ENCODE measurements around the gene GTF2F1.
"Not testable (repeated sequence)": the region's sequence is repeated elsewhere in the genome, so short reads cannot be mapped to it uniquely, and the experiment has no call there.

Gene GTF2F1

DNA sequence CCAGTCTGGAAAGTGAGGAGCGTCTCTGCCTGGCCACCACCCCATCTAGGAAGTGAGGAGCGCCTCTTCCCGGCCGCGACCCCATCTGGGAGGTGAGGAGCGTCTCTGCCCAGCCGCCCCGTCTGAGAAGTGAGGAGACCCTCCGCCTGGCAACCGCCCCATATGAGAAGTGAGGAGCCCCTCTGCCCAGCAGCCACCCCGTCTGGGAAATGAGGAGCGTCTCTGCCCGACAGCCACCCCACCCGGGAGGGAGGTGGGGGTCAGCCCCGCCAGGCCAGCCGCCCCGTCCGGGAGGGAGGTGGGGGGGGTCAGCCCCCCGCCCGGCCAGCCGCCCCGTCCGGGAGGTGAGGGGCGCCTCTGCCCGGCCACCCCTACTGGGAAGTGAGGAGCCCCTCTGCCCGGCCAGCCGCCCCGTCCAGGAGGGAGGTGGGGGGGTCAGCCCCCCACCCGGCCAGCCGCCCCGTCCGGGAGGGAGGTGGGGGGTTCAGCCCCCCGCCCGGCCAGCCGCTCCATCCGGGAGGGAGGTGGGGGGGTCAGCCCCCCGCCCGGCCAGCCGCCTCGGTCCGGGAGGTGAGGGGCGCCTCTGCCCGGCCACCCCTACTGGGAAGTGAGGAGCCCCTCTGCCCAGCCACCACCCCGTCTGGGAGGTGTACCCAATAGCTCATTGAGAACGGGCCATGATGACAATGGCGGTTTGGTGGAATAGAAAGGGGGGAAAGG is 37.5 kb downstream of the GTF2F1 start:
- DNase-seq (ENCODE audit: low read depth): not testable (repeated sequence)

DNA sequence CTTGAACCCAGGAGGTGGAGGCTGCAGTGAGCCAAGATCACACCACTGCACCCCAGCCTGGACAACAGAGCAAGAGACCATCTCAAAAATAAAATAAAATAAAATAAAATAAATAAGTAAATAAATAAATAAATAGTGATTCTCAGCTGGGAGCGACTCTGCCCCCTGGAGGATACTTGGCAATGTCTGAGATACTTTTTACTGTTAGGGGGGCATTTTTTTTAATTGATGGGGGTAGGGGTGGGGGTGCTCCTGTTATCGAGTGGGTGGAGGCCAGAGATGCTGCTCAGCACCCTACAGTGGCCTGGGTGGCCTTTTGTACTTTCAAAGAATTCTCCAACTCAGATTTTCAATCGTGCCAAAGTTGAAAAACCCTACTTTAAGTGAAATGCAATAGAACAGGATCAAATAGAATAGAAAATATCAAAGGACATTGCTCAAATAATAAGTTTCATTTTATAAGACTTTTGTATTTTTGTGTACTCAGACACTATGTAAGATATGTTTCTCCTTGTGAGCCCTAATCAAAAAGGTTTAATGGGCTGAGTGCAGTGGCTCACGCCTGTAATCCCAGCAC is 38.8 kb downstream of the GTF2F1 start:
- DNase-seq (ENCODE audit: low read depth): no peak

DNA sequence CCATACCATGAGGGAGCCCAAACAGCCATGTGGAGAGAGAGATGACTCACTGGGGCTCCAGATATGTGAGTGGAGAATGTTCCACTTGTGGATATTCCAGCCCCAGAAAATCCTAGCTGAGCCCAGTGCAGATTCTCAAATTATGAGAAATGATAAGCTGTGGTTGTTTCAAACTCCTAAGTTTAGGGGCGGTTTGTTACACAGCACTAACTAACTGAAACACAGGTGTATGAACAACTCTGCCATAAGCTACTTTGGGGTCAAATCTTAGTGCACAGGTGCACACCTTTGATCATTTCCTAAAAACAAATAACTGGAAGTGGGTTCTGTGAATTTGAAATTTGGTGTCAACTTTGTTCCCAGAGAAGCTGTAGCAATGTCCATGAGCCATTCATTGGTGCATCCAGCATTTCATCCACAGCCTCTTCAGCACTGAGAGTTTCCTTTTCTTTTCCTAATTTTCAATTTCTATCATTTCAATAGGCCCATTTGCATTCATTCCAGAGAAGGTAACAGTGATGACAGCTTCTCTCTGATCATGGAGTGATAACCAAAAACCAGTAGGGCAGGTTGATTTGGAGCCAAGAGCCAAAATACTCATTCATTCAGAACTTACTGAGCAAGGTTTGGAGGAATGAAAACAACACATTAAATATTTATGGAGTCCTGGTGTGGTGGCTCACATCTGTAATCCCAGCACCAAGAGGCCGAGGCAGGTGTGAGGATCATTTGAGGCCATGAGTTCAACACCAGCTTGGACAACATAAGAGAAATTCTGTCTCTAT is 40.4 kb downstream of the GTF2F1 start:
- no peak for DNase-seq (ENCODE audit: low read depth)

DNA sequence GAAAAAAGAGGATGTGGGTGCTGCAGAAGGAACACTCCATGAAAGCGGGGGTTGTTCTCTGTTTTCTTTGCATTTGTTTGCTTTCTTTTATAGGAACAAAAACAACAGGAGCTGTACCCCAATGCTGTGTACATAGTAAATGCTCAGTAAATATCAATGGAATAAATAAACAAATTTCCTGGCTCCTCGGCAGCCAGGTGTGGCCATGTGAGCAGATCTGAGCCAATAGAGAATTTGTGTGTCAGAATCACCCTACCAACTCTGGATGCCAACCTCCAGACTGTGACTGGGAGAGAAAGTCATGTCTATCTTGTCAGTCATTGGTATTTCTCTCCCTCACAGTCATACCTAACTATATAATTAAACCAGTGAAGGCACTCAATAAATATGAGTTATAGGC is 42.3 kb downstream of the GTF2F1 start:
- DNase-seq (ENCODE audit: low read depth): no peak

DNA sequence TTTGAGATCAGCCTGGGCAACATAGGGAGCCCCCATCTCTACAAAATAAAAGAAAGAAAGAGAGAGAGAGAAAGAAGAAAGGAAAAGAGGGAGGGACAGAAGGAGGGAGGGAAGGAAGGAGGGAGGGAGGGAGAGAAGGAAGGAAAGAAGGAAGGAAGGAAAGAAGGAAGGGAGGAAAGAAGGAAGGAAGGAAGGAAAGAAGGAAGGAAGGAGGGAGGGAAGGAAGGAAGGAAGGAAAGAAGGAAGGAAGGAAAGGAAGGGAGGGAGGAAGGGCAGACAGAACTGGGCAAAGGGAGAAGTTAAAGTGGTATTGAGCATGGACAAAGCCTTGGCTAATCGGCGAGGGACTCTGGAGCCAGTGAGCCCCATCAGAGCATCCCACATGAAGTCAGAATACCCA is 43.7 kb downstream of the GTF2F1 start:
- not testable (repeated sequence) for DNase-seq (ENCODE audit: low read depth)

DNA sequence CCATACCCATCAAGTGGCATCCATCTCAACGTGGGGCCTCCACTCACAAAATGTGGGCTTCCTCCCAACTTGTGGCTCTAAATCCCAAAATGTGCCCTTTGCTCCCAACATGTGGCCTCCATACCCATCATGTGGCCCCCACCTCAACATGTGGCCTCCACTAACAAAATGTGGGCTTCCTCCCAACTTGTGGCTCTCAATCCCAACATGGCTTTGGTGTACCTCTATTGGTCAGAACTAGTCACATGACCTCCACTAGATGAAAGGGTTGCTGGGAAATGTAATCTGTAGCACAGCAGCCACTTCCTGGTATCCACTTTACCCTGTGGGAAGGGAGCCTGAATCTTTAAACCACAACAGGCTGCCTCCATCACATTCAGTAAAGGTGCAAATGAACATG is 49.5 kb downstream of the GTF2F1 start:
- no peak for DNase-seq (ENCODE audit: low read depth)

DNA sequence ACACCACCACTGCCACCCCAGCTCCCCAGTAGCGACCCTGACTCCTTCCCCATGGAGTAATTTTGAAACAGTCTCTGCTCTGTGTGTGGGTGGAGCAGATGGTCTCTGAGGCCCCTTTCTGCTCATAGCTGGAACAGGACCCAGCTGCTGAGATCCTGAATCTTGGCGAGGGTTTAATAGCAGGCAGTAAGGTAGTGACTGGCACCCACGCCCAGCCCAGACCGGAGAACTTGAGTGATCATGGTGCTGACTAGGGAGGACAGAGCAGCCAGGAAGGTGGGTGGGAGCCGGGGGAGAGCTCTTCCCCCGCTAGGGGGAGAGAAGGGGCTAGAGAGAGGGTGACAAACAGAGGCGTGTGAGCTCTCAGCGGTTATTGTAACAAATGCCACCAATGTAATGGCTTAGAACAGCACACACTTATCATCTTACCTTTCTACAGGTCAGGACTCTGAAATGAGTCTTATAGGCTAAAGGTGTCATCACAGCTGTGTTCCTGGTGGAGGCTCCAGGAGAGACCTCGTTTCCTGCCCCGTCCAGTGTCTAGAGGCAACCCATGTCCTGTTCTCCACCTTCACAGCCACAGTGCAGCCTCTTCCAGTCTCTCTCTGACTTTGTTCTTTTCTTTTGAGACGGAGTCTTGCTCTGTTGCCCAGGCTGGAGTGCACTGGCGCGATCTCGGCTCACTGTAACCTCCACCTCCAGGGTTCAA is 52.3 kb downstream of the GTF2F1 start:
- no peak for DNase-seq (ENCODE audit: low read depth)

DNA sequence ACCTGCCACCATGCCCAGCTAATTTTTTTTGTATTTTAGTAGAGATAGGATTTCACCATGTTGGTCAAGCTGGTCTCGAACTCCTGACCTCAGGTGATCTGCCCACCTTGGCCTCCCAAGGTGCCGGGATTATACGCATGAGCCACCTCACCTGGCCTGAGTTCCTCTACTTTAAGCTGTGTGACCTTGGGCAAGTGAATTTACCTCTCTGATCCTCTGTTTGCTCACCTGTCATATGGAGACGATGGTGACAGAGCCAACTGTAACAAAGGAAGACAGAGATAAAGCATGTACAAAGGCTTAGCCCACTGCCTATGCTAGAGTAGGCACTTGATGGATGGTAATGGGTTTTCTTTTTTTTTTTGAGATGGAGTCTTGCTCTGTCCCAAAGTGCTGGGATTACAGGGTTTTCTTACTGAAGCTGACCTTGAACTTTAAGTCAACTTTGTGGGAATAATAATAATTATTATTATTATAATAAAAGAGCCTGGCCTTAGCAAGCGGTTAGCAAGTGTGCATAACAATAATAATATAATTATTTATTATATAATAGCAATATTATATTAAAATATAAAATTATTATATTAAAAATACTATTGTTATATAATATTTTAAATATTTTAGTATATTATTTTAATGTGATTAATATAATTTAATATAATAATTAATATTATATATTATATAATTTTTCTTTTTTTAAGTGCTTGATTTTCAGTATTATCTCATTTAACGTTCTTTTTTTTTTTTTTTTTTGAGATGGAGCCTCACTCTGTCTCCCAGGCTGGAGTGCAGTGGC is 58.3 kb downstream of the GTF2F1 start:
- DNase-seq (ENCODE audit: low read depth): no peak

DNA sequence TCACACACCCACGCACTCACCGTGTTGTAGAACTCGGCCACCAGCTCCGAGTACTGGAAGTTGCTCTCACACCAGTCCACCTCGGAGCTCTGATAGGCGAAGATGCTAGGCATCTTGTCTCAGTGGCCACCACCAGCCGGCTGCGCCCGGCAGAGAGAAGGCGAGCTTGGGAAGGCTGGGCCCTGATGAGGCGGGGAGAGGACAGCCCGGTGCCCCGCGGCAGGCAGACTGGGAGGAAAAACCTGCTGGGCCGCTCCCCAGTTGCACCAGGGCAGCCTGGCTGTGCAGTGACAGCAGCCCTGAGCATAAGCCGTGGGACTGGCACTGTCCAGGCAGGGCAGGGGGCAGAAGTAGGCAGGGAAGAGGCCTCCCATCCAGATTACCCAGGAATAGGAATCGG is 59.5 kb downstream of the GTF2F1 start, which contains the start of gene ACER1:
ACER1 (minus strand) TSS at position 174 of the 400 bp plus-strand sequence; CDS start at position 113, 61 bp downstream.
- DNase-seq (ENCODE audit: low read depth): no peak

Measured in stimulated activated CD8-positive, alpha-beta memory T cell treated with anti-CD3 and anti-CD28 coated beads, Interleukin-15, amount 100 ng/mL, for 24 hours (primary cell).